ENCODE data around the gene CD300C.
A peak's percentile ranks its signal among the peaks of the same experiment; 100 is the strongest.
"Not testable (repeated sequence)": the region's sequence is repeated elsewhere in the genome, so short reads cannot be mapped to it uniquely, and the experiment has no call there.

The CD300C gene

DNA sequence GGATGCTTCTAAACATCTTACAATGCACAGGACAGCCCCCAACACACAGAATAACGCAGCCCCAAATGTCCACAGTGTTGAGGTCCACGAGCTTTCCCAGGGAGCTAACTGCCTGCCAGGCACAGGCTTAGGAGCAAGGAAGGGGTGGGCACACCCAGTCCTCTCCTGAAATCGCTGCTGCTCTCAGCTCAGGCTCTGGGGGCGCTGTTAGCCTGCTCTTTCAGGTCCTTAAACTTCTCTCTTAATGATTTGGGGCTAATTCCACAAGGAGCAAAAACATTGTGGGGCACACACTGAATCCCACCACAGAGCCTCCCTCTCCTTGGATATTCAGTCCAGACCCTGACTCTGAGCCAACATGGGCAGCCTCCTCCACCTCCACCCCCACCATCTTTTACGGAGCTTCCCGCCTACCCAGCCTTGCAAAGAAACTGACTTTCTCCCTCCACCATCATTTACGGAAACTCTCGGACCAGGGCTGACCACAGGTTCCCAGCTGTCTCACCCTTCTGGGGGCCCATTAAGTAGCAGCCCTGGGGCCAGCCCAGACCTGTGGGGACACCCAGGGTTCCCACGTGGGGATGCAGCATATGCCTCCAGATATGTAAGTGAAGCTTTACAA, 20.3 kb upstream of the CD300C start:
- Histone ChIP-seq H3K27ac (no peak overlapping the region), H3K4me3 (ENCODE audit: low read depth, low read length) (no peak overlapping the region), H3K36me3 (replicated peaks) (no peaks in the 10 kb centered on the region), H3K27me3 (replicated peaks) (no peaks in the 10 kb centered on the region)
- in situ Hi-C loops (cut with HindIII; ENCODE audit: low pct_ligation_motif_present, low sequenced_read_pairs): no loop called here
- TF ChIP-seq, protein P1, sequence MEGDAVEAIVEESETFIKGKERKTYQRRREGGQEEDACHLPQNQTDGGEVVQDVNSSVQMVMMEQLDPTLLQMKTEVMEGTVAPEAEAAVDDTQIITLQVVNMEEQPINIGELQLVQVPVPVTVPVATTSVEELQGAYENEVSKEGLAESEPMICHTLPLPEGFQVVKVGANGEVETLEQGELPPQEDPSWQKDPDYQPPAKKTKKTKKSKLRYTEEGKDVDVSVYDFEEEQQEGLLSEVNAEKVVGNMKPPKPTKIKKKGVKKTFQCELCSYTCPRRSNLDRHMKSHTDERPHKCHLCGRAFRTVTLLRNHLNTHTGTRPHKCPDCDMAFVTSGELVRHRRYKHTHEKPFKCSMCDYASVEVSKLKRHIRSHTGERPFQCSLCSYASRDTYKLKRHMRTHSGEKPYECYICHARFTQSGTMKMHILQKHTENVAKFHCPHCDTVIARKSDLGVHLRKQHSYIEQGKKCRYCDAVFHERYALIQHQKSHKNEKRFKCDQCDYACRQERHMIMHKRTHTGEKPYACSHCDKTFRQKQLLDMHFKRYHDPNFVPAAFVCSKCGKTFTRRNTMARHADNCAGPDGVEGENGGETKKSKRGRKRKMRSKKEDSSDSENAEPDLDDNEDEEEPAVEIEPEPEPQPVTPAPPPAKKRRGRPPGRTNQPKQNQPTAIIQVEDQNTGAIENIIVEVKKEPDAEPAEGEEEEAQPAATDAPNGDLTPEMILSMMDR (IDR thresholded peaks at IDR 0.05; ENCODE audit: low read depth, low read length, missing control alignments): peak; percentile 32
- DNase-seq: no peak

DNA sequence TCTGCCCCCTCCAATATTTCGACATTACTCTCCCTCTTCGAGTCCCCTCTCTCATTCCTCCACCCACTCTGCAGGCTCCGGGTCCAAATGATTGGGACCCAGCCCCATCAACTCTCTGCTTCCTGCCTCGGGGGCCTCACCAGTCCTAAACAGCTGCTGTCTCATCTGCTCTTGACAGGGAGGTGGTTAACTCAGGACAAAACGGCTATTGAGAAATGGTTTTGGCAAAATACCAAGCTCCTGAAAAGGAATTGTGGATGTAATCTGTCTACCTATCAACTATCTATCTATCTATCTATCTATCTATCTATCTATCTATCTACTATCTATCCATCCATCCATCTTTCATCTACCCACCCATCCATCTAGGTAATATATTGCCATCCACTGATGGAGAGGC, 19.2 kb upstream of the CD300C start:
- DNase-seq: no peak
- H3K27ac ChIP-seq: no peak overlapping the region
- TF ChIP-seq, protein P1 (IDR thresholded peaks at IDR 0.05; ENCODE audit: low read depth, low read length, missing control alignments): no peak
- no peaks in the 10 kb centered on the region for H3K36me3 ChIP-seq (replicated peaks)
- in situ Hi-C loops (cut with HindIII; ENCODE audit: low pct_ligation_motif_present, low sequenced_read_pairs): no loop called here
- no peaks in the 10 kb centered on the region for H3K27me3 ChIP-seq (replicated peaks)
- H3K4me3 ChIP-seq (ENCODE audit: low read depth, low read length): no peak overlapping the region

DNA sequence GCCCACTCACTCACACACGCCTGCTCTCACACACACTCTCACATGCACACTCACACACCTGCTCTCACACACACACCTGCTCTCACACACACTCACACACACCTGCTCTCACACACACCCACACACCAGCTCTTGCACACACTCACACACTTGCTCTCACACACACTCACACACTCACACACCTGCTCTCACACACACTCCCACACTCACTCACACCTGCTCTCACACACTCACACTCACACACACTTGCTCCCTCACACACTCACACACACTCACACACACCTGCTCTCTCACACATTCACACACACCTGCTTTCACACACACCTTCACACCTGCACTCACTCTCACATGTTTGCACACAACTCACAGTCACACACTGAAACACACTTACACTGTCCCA, 17.4 kb upstream of the CD300C start:
- Histone ChIP-seq H3K36me3 (replicated peaks) (no peaks in the 10 kb centered on the region), H3K27ac (no peak overlapping the region), H3K4me3 (ENCODE audit: low read depth, low read length) (no peak overlapping the region), H3K27me3 (replicated peaks) (no peaks in the 10 kb centered on the region)
- TF ChIP-seq, protein P1 (IDR thresholded peaks at IDR 0.05; ENCODE audit: low read depth, low read length, missing control alignments): no peak
- in situ Hi-C loops (cut with HindIII; ENCODE audit: low pct_ligation_motif_present, low sequenced_read_pairs): no loop called here
- no peak for DNase-seq

DNA sequence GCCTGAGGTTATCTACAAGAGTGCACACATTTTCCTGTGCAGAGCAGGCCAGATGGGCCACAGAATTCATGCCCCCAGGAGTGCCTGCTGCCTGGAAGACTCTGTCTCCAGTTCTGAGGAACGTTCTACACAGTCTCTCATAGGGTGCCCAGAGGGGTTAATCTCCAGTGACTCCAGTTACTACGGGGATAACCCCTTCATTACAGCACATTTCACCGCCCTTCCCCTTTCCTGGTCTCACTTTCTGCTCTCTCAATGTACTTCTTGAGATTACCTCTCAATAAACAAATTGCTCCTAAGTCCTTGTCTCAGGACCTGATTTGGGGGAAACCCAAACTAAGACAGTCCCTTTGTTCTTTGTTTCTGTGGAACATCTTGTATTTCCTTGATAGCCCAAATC, 15.7 kb upstream of the CD300C start:
- H3K27me3 ChIP-seq (replicated peaks): no peaks in the 10 kb centered on the region
- TF ChIP-seq, protein P1 (IDR thresholded peaks at IDR 0.05; ENCODE audit: low read depth, low read length, missing control alignments): no peak
- DNase-seq: no peak
- in situ Hi-C loops (cut with HindIII; ENCODE audit: low pct_ligation_motif_present, low sequenced_read_pairs): no loop called here
- H3K36me3 ChIP-seq (replicated peaks): no peaks in the 10 kb centered on the region
- no peak overlapping the region for H3K4me3 ChIP-seq (ENCODE audit: low read depth, low read length)
- H3K27ac ChIP-seq: no peak overlapping the region

DNA sequence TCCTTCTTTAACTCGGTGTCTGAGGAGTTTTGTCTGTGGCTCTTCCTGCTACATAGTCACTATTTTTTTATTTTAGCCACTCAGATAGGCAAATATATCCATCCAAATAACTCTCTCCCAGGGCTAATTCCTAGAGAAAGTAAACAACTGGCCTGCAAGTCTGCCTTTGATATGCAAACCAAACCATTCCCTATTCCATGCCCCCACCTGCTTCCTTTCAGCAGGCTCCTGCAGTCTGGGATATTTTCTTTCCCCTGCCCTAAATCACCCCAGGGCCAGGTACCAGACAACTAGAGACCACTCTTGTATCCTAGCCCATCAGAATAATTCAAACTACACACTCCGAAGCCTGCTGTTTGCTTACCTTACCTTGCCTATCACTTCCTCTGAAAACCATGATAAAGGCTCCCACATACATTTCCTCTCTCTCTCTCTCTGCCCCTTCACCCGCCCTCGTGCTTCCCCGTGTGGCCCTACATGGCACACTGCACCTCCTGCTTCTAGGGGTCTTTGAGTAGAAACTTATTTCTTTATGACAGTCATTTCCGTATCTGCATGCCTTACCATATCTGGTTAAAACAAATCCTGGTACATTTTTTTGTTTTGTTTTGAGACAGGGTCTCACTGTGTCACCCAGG, 13.1 kb upstream of the CD300C start:
- no peaks in the 10 kb centered on the region for H3K36me3 ChIP-seq (replicated peaks)
- no peak for DNase-seq
- H3K4me3 ChIP-seq (ENCODE audit: low read depth, low read length): no peak overlapping the region
- no peaks in the 10 kb centered on the region for H3K27me3 ChIP-seq (replicated peaks)
- TF ChIP-seq, protein P1 (IDR thresholded peaks at IDR 0.05; ENCODE audit: low read depth, low read length, missing control alignments): no peak
- no peak overlapping the region for H3K27ac ChIP-seq
- in situ Hi-C loops (cut with HindIII; ENCODE audit: low pct_ligation_motif_present, low sequenced_read_pairs): no loop called here

DNA sequence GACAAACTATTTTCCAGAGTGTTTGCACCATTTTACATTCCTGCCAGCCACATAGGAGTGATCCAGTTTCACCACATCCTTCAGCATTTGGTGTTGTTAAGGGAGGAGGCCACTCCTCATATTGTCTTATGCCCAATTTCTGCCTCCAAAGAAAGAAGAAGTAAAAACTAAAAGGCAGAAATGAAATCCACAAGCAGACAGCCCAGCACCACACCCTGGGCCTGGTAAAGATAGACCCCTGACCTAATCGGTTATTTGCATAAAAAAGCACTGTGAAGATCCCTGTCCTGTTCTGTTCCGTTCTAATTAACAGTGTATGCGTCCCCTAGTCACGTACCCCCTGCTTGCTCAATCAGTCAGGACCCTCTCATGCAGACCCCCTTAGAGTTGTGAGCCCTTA, 12.5 kb upstream of the CD300C start:
- in situ Hi-C loops (cut with HindIII; ENCODE audit: low pct_ligation_motif_present, low sequenced_read_pairs); H3K27me3 ChIP-seq (replicated peaks); H3K4me3 ChIP-seq (ENCODE audit: low read depth, low read length): not testable (repeated sequence)

More for the DNA sequence above, 12.5 kb upstream of the CD300C start:
- not testable (repeated sequence) for DNase-seq; H3K36me3 ChIP-seq (replicated peaks); H3K27ac ChIP-seq
